Glutamatergic neuron (in vitro differentiated cells): ENCODE measurements around the gene ILK. TPM values are rescaled to one million over a fixed set of nuclear protein-coding genes. Genes with fewer than 3 reads are reported as not detected.

Experiments used
- DNase-seq: peaks from one replicate; pipeline ENCODE4 v3.0.0; 2022
- H3K27ac Mint-ChIP-seq: one replicate; pipeline ENCODE4 v1.8.0; 2020; ENCODE audit warnings: mild to moderate bottlenecking, mixed read lengths, inconsistent platforms; ENCODE audit not compliant: unreplicated experiment
- H3K27me3 Mint-ChIP-seq: one replicate; pipeline ENCODE4 v1.8.0; 2020; ENCODE audit warnings: mild to moderate bottlenecking, moderate library complexity, mixed read lengths, inconsistent platforms; ENCODE audit not compliant: unreplicated experiment
- H3K36me3 Mint-ChIP-seq: one replicate; pipeline ENCODE4 v1.8.0; 2020; ENCODE audit warnings: mild to moderate bottlenecking, mixed read lengths, inconsistent platforms; ENCODE audit not compliant: unreplicated experiment
- H3K4me1 Mint-ChIP-seq: one replicate; pipeline ENCODE4 v1.8.0; 2020; ENCODE audit warnings: mild to moderate bottlenecking, low read depth, mixed read lengths, inconsistent platforms; ENCODE audit not compliant: unreplicated experiment
- H3K4me3 Mint-ChIP-seq: one replicate; pipeline ENCODE4 v1.8.0; 2020; ENCODE audit warnings: mild to moderate bottlenecking, mixed read lengths, inconsistent platforms; ENCODE audit not compliant: unreplicated experiment
- H3K9me3 Mint-ChIP-seq: one replicate; pipeline ENCODE4 v1.8.0; 2020; ENCODE audit warnings: mild to moderate bottlenecking, moderate library complexity, mixed read lengths, inconsistent platforms; ENCODE audit not compliant: unreplicated experiment
- total RNA-seq: library from RNA; stranded (reverse); fragmentation: NEBNext Ultra II Directional; extraction: Animal tissue kit (Norgen Biotek cat#: 25700); gene quantifications from one replicate; pipeline ENCODE4 v1.2.1, GENCODE V29; 2021; ENCODE audit not compliant: unreplicated experiment
- TF ChIP-seq, protein P1 (sequence below): fragments of 200-600 bp; sonication (generic); IDR thresholded peaks from one replicate; pipeline ENCODE4 v1.5.0; 2021; ENCODE audit not compliant: partially characterized antibody, unreplicated experiment

The ILK gene
- total RNA-seq, 1 donor from 2014 or later = 168 TPM

DNA sequence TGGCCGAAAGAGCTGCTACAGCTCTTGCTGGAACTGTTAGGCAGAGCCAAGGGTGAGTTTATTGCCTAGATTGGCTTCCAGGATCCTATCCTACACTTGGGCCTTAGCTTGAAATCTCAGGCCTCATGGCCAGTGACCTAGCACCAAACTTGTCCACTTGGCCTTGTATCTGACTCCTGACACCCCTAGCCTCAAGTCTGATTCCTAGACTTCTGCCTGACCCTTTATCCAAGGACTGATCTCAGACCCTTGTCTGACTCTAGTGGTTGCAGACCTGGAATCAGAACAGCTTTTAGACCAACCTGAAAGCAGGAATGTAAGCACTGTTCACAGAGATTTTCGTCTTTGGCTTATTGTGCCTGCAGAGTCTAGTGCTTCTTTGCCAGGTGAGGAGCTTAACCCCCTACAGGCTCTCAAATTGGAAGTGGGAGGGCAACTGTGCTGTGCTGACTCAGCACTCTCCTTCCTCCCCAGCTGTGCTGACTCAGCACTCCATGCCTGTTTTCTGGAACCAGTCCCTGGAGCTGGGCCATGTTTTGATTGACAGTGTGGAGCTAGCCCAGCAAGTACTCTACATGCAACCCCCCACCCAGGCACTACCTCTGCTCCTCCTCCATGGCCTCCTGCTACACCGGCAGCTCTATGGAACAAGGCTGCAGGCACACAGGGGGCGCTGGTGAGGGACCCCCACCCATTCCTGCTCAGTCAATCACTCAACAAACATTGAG is 35.2 kb upstream of the ILK start:
- Mint-ChIP-seq H3K27me3 (peaks cover 9% of the 10 kb centered on the region), H3K27ac (no peak overlapping the region)
- DNase-seq = no peak

GRCh38 chr11:6569706-6570105 is 33.9 kb upstream of the ILK start:
- H3K36me3 Mint-ChIP-seq = no peaks in the 10 kb centered on the region
- TF ChIP-seq, protein P1, sequence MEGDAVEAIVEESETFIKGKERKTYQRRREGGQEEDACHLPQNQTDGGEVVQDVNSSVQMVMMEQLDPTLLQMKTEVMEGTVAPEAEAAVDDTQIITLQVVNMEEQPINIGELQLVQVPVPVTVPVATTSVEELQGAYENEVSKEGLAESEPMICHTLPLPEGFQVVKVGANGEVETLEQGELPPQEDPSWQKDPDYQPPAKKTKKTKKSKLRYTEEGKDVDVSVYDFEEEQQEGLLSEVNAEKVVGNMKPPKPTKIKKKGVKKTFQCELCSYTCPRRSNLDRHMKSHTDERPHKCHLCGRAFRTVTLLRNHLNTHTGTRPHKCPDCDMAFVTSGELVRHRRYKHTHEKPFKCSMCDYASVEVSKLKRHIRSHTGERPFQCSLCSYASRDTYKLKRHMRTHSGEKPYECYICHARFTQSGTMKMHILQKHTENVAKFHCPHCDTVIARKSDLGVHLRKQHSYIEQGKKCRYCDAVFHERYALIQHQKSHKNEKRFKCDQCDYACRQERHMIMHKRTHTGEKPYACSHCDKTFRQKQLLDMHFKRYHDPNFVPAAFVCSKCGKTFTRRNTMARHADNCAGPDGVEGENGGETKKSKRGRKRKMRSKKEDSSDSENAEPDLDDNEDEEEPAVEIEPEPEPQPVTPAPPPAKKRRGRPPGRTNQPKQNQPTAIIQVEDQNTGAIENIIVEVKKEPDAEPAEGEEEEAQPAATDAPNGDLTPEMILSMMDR = no peak
- H3K27me3 Mint-ChIP-seq = peaks cover 8% of the 10 kb centered on the region
- H3K27ac Mint-ChIP-seq = no peak overlapping the region
- H3K4me1 Mint-ChIP-seq = no peaks in the 10 kb centered on the region
- peaks cover 6% of the 10 kb centered on the region for H3K9me3 Mint-ChIP-seq
- H3K4me3 Mint-ChIP-seq = no peak overlapping the region
- no peak for DNase-seq

More for the DNA sequence above, 35.2 kb upstream of the ILK start:
- Mint-ChIP-seq H3K4me1 (no peaks in the 10 kb centered on the region), H3K36me3 (no peaks in the 10 kb centered on the region), H3K4me3 (no peak overlapping the region), H3K9me3 (peaks cover 6% of the 10 kb centered on the region)
- TF ChIP-seq, protein P1 = no peak

DNA sequence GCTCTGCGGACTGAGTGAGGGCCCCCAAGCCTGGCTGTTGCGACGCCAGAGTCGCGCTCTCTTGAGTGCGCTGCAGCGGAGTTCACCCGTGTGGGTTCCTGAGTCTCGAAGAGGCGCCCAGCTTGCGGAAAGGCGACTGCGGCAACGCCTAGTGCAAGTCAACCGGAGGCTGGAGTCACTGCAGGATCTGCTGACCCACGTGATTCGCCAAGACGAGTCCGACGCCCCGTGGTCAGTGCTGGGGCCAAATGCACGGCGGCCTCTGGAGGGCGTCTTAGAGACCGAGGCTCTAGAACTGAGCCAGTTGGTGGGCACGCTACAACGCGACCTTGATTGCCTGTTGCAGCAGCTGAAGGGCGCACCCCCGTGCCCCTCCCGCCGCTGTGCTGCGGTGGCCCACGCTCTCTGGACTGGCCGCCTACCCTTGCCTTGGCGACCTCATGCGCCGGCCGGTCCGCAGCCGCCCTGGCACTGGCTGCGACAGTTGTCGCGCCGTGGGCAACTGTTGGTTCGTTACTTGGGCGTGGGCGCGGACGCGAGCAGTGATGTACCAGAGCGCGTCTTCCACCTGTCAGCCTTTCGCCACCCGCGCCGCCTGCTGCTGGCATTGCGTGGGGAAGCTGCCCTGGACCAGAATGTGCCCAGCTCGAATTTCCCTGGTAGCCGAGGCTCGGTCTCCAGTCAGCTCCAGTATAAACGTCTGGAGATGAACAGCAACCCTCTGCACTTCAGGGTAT is 32.7 kb upstream of the ILK start:
- DNase-seq = no peak
- Mint-ChIP-seq H3K4me1 (no peaks in the 10 kb centered on the region), H3K27me3 (peaks cover 6% of the 10 kb centered on the region), H3K4me3 (no peak overlapping the region), H3K27ac (no peak overlapping the region), H3K36me3 (no peaks in the 10 kb centered on the region), H3K9me3 (peaks cover 6% of the 10 kb centered on the region)
- TF ChIP-seq, protein P1 = no peak

- Mint-ChIP-seq H3K27me3 (peaks cover 6% of the 10 kb centered on the region), H3K36me3 (no peaks in the 10 kb centered on the region), H3K4me3 (no peak overlapping the region), H3K4me1 (peaks cover under 1% of the 10 kb centered on the region), H3K27ac (peak overlapping the region; percentile 44), H3K9me3 (peaks cover 6% of the 10 kb centered on the region)
- DNase-seq = no peak
- TF ChIP-seq, protein P1 = no peak
Measured at GRCh38 chr11:6571434-6572008, 32.1 kb upstream of the ILK start.
